ENCODE results near the gene BAHCC1.
"Not testable (repeated sequence)": the region's sequence is repeated elsewhere in the genome, so short reads cannot be mapped to it uniquely, and the experiment has no call there.

BAHCC1 gene

GRCh38 chr17:81425716-81426392, 30.6 kb downstream of the BAHCC1 start:
- not testable (repeated sequence) for H3K79me2 ChIP-seq (ENCODE audit: insufficient read depth, low read length); H3K27me3 ChIP-seq (ENCODE audit: insufficient read depth, low read length); H3K4me3 ChIP-seq (ENCODE audit: low read depth, low read length, poor library complexity, severe bottlenecking); H3K27ac ChIP-seq (ENCODE audit: low read depth, low read length, poor library complexity, severe bottlenecking); H3K4me2 ChIP-seq (ENCODE audit: low read length); H3F3A ChIP-seq (ENCODE audit: insufficient read depth, low read length); H3K9ac ChIP-seq (ENCODE audit: low read length); H3K9me3 ChIP-seq (ENCODE audit: low read length); H2AFZ ChIP-seq (ENCODE audit: low read length); H3K36me3 ChIP-seq (ENCODE audit: insufficient read depth, low read length); H4K20me1 ChIP-seq (ENCODE audit: insufficient read depth, low read length); H3K9me2 ChIP-seq (ENCODE audit: low read depth, low read length); H3K4me1 ChIP-seq (ENCODE audit: insufficient read depth, low read length, severe bottlenecking)

- Histone ChIP-seq H3K79me2 (ENCODE audit: insufficient read depth, low read length) (no peaks in the 10 kb centered on the region), H3K4me3 (ENCODE audit: low read depth, low read length, poor library complexity, severe bottlenecking) (no peak overlapping the region), H3K27ac (ENCODE audit: low read depth, low read length, poor library complexity, severe bottlenecking) (no peak overlapping the region), H3K9me2 (ENCODE audit: low read depth, low read length) (no peaks in the 10 kb centered on the region), H3K9ac (ENCODE audit: low read length) (no peak overlapping the region), H3K4me2 (ENCODE audit: low read length) (no peak overlapping the region), H2AFZ (ENCODE audit: low read length) (no peak overlapping the region), H3K4me1 (ENCODE audit: insufficient read depth, low read length, severe bottlenecking) (no peaks in the 10 kb centered on the region), H3K36me3 (ENCODE audit: insufficient read depth, low read length) (no peaks in the 10 kb centered on the region), H3K9me3 (ENCODE audit: low read length) (no peaks in the 10 kb centered on the region), H4K20me1 (ENCODE audit: insufficient read depth, low read length) (no peaks in the 10 kb centered on the region), H3F3A (ENCODE audit: insufficient read depth, low read length) (no peaks in the 10 kb centered on the region), H3K27me3 (ENCODE audit: insufficient read depth, low read length) (peaks cover 6% of the 10 kb centered on the region; the same call in 1 of the 2 replicates)
- no peak for TF ChIP-seq EZH2 (IDR thresholded peaks at IDR 0.05; ENCODE audit: borderline replicate concordance, low read length)
- TF ChIP-seq CTCF (IDR thresholded peaks at IDR 0.05; ENCODE audit: low read length) = no peak
Measured at GRCh38 chr17:81426393-81427172, 31.3 kb downstream of the BAHCC1 start.

GRCh38 chr17:81427173-81428120, 32.2 kb downstream of the BAHCC1 start:
- Histone ChIP-seq H2AFZ (ENCODE audit: low read length) (no peak overlapping the region), H4K20me1 (ENCODE audit: insufficient read depth, low read length) (no peaks in the 10 kb centered on the region), H3K27me3 (ENCODE audit: insufficient read depth, low read length) (peaks cover 6% of the 10 kb centered on the region; the same call in 1 of the 2 replicates), H3K79me2 (ENCODE audit: insufficient read depth, low read length) (no peaks in the 10 kb centered on the region), H3K4me2 (ENCODE audit: low read length) (no peak overlapping the region), H3K9ac (ENCODE audit: low read length) (no peak overlapping the region), H3K9me2 (ENCODE audit: low read depth, low read length) (no peaks in the 10 kb centered on the region), H3K4me1 (ENCODE audit: insufficient read depth, low read length, severe bottlenecking) (no peaks in the 10 kb centered on the region), H3K9me3 (ENCODE audit: low read length) (no peaks in the 10 kb centered on the region), H3K4me3 (ENCODE audit: low read depth, low read length, poor library complexity, severe bottlenecking) (no peak overlapping the region), H3K36me3 (ENCODE audit: insufficient read depth, low read length) (no peaks in the 10 kb centered on the region), H3K27ac (ENCODE audit: low read depth, low read length, poor library complexity, severe bottlenecking) (no peak overlapping the region), H3F3A (ENCODE audit: insufficient read depth, low read length) (no peaks in the 10 kb centered on the region)
- TF ChIP-seq EZH2 (IDR thresholded peaks at IDR 0.05; ENCODE audit: borderline replicate concordance, low read length) = no peak
- TF ChIP-seq CTCF (IDR thresholded peaks at IDR 0.05; ENCODE audit: low read length) = no peak

Measured in OCI-LY1 (cell line).